ENCODE results near the gene IFIT1.

IFIT1 gene

DNA sequence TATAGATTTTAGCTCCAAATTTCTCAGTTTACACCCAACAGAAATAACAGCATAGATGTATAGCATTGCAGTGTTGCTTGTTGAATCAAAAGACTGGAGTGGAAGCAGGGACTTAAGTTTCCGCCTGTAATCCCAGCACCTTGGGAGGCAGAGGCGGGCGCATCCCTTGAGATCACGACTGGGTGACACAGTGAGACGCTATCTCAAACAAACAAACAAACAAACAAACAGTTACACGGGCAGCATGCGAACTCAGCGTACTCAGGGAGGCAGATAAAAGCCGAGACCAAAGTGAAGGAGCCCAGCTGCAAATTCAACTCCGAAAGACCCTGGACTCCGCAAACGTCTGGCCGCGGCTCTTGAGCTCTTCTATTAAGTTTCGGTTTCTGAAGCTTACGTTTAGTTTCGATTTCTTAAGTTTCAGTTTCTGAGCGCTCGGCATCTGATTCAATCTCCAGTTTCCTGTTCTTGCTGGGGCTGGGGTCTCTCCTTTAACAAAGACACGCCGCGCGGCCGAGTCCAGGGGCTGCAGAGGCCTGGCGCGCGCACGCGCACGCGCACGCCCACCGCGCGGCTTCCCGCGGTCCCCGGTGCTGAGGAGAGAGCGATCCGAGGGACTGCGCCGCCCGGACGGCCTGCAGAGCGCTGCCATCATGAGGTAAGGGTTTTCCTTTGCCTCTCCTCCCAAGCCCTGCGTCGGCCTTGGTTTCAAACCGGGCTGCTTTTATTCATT is 21.9 kb downstream of the IFIT1 start, which contains the start of gene IFIT5 (continued):
- TF ChIP-seq, protein P1, sequence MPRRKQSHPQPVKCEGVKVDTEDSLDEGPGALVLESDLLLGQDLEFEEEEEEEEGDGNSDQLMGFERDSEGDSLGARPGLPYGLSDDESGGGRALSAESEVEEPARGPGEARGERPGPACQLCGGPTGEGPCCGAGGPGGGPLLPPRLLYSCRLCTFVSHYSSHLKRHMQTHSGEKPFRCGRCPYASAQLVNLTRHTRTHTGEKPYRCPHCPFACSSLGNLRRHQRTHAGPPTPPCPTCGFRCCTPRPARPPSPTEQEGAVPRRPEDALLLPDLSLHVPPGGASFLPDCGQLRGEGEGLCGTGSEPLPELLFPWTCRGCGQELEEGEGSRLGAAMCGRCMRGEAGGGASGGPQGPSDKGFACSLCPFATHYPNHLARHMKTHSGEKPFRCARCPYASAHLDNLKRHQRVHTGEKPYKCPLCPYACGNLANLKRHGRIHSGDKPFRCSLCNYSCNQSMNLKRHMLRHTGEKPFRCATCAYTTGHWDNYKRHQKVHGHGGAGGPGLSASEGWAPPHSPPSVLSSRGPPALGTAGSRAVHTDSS (tag by site-specific recombination; IDR thresholded peaks at IDR 0.05), result no peak
- TF ChIP-seq, protein P2, sequence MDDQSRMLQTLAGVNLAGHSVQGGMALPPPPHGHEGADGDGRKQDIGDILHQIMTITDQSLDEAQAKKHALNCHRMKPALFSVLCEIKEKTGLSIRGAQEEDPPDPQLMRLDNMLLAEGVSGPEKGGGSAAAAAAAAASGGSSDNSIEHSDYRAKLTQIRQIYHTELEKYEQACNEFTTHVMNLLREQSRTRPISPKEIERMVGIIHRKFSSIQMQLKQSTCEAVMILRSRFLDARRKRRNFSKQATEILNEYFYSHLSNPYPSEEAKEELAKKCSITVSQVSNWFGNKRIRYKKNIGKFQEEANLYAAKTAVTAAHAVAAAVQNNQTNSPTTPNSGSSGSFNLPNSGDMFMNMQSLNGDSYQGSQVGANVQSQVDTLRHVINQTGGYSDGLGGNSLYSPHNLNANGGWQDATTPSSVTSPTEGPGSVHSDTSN (CRISPR knock-in tag; IDR thresholded peaks at IDR 0.05), result no peak
- TF ChIP-seq ZNF670 (tag by site-specific recombination; IDR thresholded peaks at IDR 0.05; ENCODE audit: low read depth) (no peak), ZBTB48 (tag by site-specific recombination; IDR thresholded peaks at IDR 0.05) (no peak), YY1 (tag by site-specific recombination; IDR thresholded peaks at IDR 0.05) (0 out of 2 replicates have a peak, but pooled peaks have one; percentile 38), ZNF423 (tag by site-specific recombination; IDR thresholded peaks at IDR 0.05) (0 out of 2 replicates have a peak, but pooled peaks have one; percentile 23), MEIS1 (CRISPR knock-in tag; IDR thresholded peaks at IDR 0.05; ENCODE audit: borderline replicate concordance) (no peak), ZNF302 (tag by site-specific recombination; IDR thresholded peaks at IDR 0.05; ENCODE audit: low read depth) (no peak), ZFP37 (tag by site-specific recombination; IDR thresholded peaks at IDR 0.05) (no peak), ZNF623 (tag by site-specific recombination; IDR thresholded peaks at IDR 0.05) (no peak), HOXD13 (CRISPR knock-in tag; IDR thresholded peaks at IDR 0.05; ENCODE audit: borderline replicate concordance) (no peak), ZSCAN30 (tag by site-specific recombination; IDR thresholded peaks at IDR 0.05) (0 out of 2 replicates have a peak, but pooled peaks have one; percentile 23), ZNF571 (tag by site-specific recombination; IDR thresholded peaks at IDR 0.05) (no peak), ZNF785 (tag by site-specific recombination; IDR thresholded peaks at IDR 0.05) (no peak), ZNF555 (tag by site-specific recombination; conservative IDR thresholded peaks at IDR 0.05) (no peak), ZNF629 (tag by site-specific recombination; IDR thresholded peaks at IDR 0.05) (no peak), ZBTB8A (tag by site-specific recombination; IDR thresholded peaks at IDR 0.05) (no peak), ZNF133 (tag by site-specific recombination; IDR thresholded peaks at IDR 0.05) (no peak), ZFP41 (tag by site-specific recombination; IDR thresholded peaks at IDR 0.05; ENCODE audit: borderline replicate concordance) (no peak), SP7 (tag by site-specific recombination; IDR thresholded peaks at IDR 0.05) (no peak), ZBTB21 (tag by site-specific recombination; IDR thresholded peaks at IDR 0.05) (0 out of 2 replicates have a peak, but pooled peaks have one; percentile 16), ZEB2 (tag by site-specific recombination; IDR thresholded peaks at IDR 0.05) (no peak), ZNF610 (tag by site-specific recombination; IDR thresholded peaks at IDR 0.05; ENCODE audit: borderline replicate concordance) (no peak), ZXDB (tag by site-specific recombination; IDR thresholded peaks at IDR 0.05) (peak; percentile 58; the same call in 1 of the 2 replicates)
- TF ChIP-seq, protein P3, sequence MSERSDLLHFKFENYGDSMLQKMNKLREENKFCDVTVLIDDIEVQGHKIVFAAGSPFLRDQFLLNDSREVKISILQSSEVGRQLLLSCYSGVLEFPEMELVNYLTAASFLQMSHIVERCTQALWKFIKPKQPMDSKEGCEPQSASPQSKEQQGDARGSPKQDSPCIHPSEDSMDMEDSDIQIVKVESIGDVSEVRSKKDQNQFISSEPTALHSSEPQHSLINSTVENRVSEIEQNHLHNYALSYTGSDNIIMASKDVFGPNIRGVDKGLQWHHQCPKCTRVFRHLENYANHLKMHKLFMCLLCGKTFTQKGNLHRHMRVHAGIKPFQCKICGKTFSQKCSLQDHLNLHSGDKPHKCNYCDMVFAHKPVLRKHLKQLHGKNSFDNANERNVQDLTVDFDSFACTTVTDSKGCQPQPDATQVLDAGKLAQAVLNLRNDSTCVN (tag by site-specific recombination; optimal IDR thresholded peaks at IDR 0.05), result peak; percentile 93
- TF ChIP-seq, protein P4, sequence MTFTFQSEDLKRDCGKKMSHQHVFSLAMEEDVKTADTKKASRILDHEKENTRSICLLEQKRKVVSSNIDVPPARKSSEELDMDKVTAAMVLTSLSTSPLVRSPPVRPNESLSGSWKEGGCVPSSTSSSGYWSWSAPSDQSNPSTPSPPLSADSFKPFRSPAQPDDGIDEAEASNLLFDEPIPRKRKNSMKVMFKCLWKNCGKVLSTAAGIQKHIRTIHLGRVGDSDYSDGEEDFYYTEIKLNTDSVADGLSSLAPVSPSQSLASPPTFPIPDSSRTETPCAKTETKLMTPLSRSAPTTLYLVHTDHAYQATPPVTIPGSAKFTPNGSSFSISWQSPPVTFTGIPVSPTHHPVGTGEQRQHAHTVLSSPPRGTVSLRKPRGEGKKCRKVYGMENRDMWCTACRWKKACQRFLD (tag by site-specific recombination; IDR thresholded peaks at IDR 0.05), result no peak
- TF ChIP-seq, protein P5, sequence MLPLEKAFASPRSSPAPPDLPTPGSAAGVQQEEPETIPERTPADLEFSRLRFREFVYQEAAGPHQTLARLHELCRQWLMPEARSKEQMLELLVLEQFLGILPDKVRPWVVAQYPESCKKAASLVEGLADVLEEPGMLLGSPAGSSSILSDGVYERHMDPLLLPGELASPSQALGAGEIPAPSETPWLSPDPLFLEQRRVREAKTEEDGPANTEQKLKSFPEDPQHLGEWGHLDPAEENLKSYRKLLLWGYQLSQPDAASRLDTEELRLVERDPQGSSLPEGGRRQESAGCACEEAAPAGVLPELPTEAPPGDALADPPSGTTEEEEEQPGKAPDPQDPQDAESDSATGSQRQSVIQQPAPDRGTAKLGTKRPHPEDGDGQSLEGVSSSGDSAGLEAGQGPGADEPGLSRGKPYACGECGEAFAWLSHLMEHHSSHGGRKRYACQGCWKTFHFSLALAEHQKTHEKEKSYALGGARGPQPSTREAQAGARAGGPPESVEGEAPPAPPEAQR (tag by site-specific recombination; IDR thresholded peaks at IDR 0.05), result no peak
- TF ChIP-seq, protein P6, sequence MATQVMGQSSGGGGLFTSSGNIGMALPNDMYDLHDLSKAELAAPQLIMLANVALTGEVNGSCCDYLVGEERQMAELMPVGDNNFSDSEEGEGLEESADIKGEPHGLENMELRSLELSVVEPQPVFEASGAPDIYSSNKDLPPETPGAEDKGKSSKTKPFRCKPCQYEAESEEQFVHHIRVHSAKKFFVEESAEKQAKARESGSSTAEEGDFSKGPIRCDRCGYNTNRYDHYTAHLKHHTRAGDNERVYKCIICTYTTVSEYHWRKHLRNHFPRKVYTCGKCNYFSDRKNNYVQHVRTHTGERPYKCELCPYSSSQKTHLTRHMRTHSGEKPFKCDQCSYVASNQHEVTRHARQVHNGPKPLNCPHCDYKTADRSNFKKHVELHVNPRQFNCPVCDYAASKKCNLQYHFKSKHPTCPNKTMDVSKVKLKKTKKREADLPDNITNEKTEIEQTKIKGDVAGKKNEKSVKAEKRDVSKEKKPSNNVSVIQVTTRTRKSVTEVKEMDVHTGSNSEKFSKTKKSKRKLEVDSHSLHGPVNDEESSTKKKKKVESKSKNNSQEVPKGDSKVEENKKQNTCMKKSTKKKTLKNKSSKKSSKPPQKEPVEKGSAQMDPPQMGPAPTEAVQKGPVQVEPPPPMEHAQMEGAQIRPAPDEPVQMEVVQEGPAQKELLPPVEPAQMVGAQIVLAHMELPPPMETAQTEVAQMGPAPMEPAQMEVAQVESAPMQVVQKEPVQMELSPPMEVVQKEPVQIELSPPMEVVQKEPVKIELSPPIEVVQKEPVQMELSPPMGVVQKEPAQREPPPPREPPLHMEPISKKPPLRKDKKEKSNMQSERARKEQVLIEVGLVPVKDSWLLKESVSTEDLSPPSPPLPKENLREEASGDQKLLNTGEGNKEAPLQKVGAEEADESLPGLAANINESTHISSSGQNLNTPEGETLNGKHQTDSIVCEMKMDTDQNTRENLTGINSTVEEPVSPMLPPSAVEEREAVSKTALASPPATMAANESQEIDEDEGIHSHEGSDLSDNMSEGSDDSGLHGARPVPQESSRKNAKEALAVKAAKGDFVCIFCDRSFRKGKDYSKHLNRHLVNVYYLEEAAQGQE (tag by site-specific recombination; IDR thresholded peaks at IDR 0.05), result no peak

Measured in HEK293 (cell line).